Stimulated activated CD8-positive, alpha-beta memory T cell treated with anti-CD3 and anti-CD28 coated beads, Interleukin-15, amount 100 ng/mL, for 4 hours (primary cell): ENCODE data around the gene RBM33.
"Not testable (repeated sequence)": the region's sequence is repeated elsewhere in the genome, so short reads cannot be mapped to it uniquely, and the experiment has no call there.

ENCODE experiments used
- DNase-seq, 2 donors: peaks; one replicate each; pipeline ENCODE4 v3.0.0-alpha.2; 2020; ENCODE audit warnings: low read depth in 2 of 2

The RBM33 gene

GRCh38 chr7:155690655-155691054 lies 46.2 kb downstream of the RBM33 start:
- DNase-seq: not testable (repeated sequence)

GRCh38 chr7:155692317-155692716 lies 47.9 kb downstream of the RBM33 start:
- DNase-seq: no peak

GRCh38 chr7:155693826-155694225 lies 49.4 kb downstream of the RBM33 start:
- no peak for DNase-seq

- DNase-seq: no peak
Measured at GRCh38 chr7:155694851-155695250, 50.4 kb downstream of the RBM33 start.

- DNase-seq: no peak
Measured at GRCh38 chr7:155696747-155697146, 52.3 kb downstream of the RBM33 start.

GRCh38 chr7:155698633-155699032 lies 54.2 kb downstream of the RBM33 start:
- DNase-seq: no peak

GRCh38 chr7:155699180-155699579 lies 54.7 kb downstream of the RBM33 start:
- DNase-seq: no peak

- no peak for DNase-seq
Measured at GRCh38 chr7:155700847-155701246, 56.4 kb downstream of the RBM33 start.

- DNase-seq: no peak
Measured at GRCh38 chr7:155701972-155702544, 57.6 kb downstream of the RBM33 start.

GRCh38 chr7:155702616-155703015 lies 58.2 kb downstream of the RBM33 start:
- DNase-seq: no peak

- DNase-seq: no peak
Measured at GRCh38 chr7:155705623-155706360, 61.3 kb downstream of the RBM33 start.

GRCh38 chr7:155706376-155706775 lies 61.9 kb downstream of the RBM33 start:
- no peak for DNase-seq

- no peak for DNase-seq
Measured at GRCh38 chr7:155709453-155709852, 65.0 kb downstream of the RBM33 start.

GRCh38 chr7:155710031-155710430 lies 65.6 kb downstream of the RBM33 start:
- DNase-seq: no peak

GRCh38 chr7:155710530-155710929 lies 66.1 kb downstream of the RBM33 start:
- DNase-seq: no peak

- no peak for DNase-seq
Measured at GRCh38 chr7:155711081-155711480, 66.6 kb downstream of the RBM33 start.

GRCh38 chr7:155713384-155713783 lies 68.9 kb downstream of the RBM33 start:
- DNase-seq: no peak

GRCh38 chr7:155714702-155715101 lies 70.2 kb downstream of the RBM33 start:
- no peak for DNase-seq

GRCh38 chr7:155715111-155715805 lies 70.8 kb downstream of the RBM33 start:
- no peak for DNase-seq

- no peak for DNase-seq
Measured at GRCh38 chr7:155717010-155717744, 72.7 kb downstream of the RBM33 start.

GRCh38 chr7:155721056-155721455 lies 76.6 kb downstream of the RBM33 start:
- DNase-seq: no peak

- DNase-seq: no peak
Measured at GRCh38 chr7:155722118-155722517, 77.7 kb downstream of the RBM33 start.
